AG09319 (cell line): ENCODE results near the gene TUBGCP6.

Experiments
- DNase-seq: peaks from one replicate; pipeline ENCODE4 v3.0.0-alpha.2; 2010; ENCODE audit warnings: low read depth; ENCODE audit errors: extremely low read depth
- CTCF ChIP-seq: IDR thresholded peaks from 2 replicates; pipeline ENCODE4 v1.5.1; 2011; ENCODE audit warnings: low read depth, mild to moderate bottlenecking, inconsistent platforms, low read length, moderate library complexity

Gene TUBGCP6

DNA sequence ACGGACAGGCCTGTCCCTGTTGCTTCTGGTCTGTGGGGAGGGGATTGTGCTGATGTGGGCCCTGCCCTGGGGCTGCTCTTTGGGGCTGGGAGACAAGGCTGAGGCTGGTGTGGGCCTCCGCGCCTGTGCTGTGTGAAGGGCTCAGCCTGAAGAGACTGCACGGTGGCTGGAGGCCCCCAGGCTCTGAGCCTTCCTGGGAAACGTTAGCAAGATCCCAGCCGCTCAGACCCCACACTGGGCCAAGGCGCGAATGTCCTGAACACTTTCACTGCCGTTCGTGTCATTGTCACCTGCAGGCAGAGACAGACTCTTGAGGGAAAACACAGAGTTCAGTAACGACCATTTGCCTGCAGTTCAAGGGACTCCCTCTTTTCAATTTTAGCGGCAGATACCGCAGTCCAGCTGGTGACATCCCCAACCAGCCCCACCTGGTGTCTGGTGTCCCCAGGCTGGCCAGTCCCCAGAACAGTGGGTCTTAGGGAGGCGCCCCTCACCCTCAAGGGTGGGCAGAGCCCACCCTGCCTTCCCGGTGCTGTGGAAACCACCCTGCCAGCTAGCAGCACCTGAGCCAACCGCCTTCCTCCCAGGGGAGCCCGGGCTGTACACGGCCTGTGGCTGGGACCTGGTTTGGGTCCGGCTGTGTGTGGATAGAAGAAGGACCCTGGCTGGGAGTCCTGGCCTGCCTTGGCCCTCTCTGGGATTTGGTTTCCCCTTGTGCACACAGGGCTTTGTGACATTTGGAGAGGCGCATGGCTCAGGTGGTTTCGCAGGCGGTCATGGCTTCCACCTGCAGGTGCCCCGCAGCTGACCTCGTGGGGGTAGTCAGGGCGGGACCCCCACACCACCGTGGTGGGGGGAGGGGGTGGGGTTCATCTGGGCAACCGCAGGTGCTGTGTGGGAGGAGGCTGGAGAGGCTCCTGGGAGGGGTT, 68.6 kb downstream of the TUBGCP6 start:
- DNase-seq = no peak
- TF ChIP-seq CTCF = no peak

DNA sequence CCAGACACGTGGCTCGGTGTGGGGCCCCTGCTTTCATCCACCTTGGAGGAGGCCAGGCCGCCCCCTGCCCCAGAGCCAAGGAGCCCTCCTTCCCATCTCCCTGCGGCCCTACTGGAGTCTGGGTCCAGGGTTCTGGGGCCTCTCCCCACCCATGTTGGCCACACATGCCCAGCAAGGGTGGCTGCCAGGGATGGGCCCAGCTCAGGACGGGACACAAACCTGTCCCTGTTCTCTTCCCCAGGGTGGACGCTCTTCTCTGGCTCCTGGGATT, 69.7 kb downstream of the TUBGCP6 start:
- TF ChIP-seq CTCF = no peak

DNA sequence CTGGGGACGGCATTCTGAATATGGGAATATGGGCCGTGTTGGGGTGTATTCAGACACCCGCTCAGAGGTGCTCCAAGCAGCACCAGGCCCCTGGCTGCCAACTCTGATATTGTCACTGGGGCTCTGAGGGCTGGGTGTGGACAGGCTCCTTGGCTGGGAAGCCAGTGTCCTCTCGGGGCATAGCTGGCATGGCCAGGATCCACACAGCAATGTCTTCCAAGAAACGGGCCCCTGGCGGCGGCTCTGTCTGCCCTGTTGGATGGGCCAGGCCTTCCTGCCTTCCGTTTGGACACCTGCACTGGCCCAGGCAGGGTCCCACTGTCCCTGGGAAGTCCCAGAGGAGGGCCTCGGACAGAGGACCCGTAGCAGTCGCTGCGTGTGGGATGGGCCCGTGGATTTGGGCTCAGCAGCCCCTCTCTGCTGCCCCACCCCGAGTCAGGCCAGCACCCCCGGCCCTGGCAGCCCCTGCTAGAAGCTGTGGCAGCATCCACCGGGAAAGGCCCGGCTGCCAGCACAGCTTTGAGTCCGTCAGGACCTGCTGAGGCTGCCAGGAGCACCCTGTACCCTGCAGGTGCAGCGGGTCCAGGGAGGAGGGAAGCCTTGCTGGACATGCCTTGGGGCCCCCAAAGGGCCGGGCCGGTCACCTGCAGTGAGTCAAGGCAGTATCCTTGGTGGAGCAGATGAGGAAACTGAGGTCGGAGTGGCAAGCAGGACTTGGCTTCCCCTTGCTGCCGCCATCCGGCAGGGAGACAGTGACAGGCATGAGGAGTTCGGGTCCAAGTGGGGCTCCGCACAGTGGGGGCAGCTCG, 70.2 kb downstream of the TUBGCP6 start:
- TF ChIP-seq CTCF = no peak
- no peak for DNase-seq

More for the DNA sequence above, 69.7 kb downstream of the TUBGCP6 start:
- no peak for DNase-seq

DNA sequence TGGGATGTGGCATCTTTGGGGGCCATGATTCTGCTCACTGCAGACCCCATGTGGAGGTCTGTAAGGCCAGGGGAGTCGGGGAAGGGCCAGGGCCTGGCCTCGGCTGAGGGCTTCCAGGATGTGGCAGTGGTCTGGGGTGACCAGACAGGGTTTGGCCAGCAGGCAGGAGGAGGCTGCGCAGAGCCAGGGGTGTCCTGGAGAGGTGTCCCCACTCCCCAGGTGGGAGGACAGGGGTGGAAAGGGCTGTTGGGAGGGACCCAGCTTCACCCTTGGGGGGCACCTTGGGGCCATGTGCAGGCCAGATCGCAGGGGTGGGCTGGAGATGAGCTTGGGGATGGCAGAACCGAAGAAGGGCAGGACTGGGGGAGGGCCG, 70.9 kb downstream of the TUBGCP6 start:
- DNase-seq = no peak
- no peak for TF ChIP-seq CTCF

GRCh38 chr22:50173311-50173982, 71.4 kb downstream of the TUBGCP6 start:
- TF ChIP-seq CTCF = no peak
- no peak for DNase-seq

DNA sequence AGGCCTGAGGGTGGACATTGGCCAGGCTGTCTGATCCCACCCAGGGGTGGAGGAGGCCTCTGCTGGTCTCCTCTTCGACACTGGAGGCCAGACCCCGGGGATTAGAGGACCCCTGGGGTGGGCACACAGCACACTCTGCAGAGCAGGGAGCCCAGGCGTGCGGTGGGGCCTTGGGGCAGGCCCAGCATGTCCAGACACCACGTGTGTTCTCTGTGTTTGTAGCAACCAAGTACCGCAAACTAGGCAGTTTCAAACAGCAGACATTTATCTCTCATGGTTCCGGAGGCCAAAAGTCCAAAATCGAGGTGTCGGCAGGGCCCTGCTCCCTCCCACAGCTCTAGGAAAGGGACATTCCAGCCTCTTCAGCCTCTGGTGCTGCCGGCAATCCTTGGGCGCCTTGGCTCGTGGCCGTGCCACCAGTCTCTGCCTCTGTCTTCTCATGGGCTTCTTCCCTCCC, 72.8 kb downstream of the TUBGCP6 start:
- no peak for TF ChIP-seq CTCF
- DNase-seq = no peak
